ENCODE results near the gene GUCY2C.

Gene GUCY2C

DNA sequence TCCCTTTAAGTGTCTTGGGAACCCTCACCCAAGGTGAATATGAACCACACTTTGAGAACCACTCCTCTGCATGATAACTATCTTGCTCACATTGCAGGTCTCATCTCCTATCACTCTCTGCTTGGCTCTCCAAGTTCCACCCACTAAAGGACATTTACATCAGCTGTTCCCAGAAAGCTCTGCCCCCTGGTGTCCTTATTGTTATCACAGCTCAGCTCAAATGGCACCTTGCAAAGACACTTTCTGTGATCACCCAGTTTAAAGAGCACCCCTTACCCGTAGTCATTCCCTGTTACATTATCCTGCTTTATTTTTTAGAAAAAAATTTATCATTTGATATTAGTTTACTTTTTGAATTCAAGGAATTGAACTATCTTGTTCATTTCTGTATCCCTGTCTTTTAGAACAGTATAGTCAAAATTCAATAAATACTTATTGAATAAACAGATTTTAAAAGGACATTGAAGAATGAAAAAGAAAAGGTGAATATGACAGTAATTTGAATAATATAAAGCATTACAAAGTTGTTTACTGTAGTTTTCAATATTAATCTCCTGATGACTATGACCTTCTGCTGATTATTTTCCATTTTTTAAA lies 20.5 kb upstream of the GUCY2C start:
- Histone ChIP-seq H3K9ac (ENCODE audit: insufficient read length, low read depth) (no peak overlapping the region), H3K4me1 (ENCODE audit: insufficient read depth, insufficient read length) (no peaks in the 10 kb centered on the region), H3K9me3 (ENCODE audit: insufficient read depth, low read length) (peaks cover 27% of the 10 kb centered on the region), H3K27me3 (ENCODE audit: insufficient read depth, insufficient read length) (no peaks in the 10 kb centered on the region), H3K36me3 (ENCODE audit: insufficient read depth, insufficient read length, low read length) (no peaks in the 10 kb centered on the region), H3K4me3 (ENCODE audit: insufficient read length, low read depth) (no peak overlapping the region)
- TF ChIP-seq YY1 (IDR thresholded peaks at IDR 0.05; ENCODE audit: insufficient read depth, insufficient read length) (no peak), SUZ12 (IDR thresholded peaks at IDR 0.05; ENCODE audit: extremely low read depth, insufficient read depth, insufficient read length) (no peak), ZNF274 (IDR thresholded peaks at IDR 0.05; ENCODE audit: low read depth, low read length) (no peak)
- peak; percentile 88 for DNase-seq (ENCODE audit: low read depth, low spot score)

DNA sequence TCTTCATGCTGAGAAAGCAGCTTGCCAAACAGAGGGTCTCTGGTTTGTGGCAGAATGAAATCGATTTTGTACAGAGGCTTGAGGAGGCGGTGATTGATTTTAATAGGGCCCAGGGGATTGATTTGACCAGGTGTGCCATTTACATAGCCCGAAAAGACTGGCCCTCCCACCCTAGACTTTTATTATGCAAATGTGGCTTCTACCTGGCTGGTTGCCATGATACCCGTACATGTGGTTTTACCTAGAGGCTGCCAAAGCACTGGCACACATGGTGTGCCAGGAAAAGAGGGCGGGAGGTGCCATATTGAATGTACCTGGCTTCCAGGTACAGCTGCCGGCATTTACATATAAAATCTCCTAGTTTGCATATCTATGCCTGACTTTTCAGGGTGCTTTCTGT lies 18.0 kb upstream of the GUCY2C start:
- Histone ChIP-seq H3K9ac (ENCODE audit: insufficient read length, low read depth) (no peak overlapping the region), H3K27me3 (ENCODE audit: insufficient read depth, insufficient read length) (no peaks in the 10 kb centered on the region), H3K4me1 (ENCODE audit: insufficient read depth, insufficient read length) (no peaks in the 10 kb centered on the region), H3K36me3 (ENCODE audit: insufficient read depth, insufficient read length, low read length) (no peaks in the 10 kb centered on the region), H3K9me3 (ENCODE audit: insufficient read depth, low read length) (peaks cover 18% of the 10 kb centered on the region; the same call in 1 of the 2 replicates), H3K4me3 (ENCODE audit: insufficient read length, low read depth) (no peak overlapping the region)
- TF ChIP-seq YY1 (IDR thresholded peaks at IDR 0.05; ENCODE audit: insufficient read depth, insufficient read length) (no peak), SUZ12 (IDR thresholded peaks at IDR 0.05; ENCODE audit: extremely low read depth, insufficient read depth, insufficient read length) (no peak), ZNF274 (IDR thresholded peaks at IDR 0.05; ENCODE audit: low read depth, low read length) (no peak)
- no peak for DNase-seq (ENCODE audit: low read depth, low spot score)

DNA sequence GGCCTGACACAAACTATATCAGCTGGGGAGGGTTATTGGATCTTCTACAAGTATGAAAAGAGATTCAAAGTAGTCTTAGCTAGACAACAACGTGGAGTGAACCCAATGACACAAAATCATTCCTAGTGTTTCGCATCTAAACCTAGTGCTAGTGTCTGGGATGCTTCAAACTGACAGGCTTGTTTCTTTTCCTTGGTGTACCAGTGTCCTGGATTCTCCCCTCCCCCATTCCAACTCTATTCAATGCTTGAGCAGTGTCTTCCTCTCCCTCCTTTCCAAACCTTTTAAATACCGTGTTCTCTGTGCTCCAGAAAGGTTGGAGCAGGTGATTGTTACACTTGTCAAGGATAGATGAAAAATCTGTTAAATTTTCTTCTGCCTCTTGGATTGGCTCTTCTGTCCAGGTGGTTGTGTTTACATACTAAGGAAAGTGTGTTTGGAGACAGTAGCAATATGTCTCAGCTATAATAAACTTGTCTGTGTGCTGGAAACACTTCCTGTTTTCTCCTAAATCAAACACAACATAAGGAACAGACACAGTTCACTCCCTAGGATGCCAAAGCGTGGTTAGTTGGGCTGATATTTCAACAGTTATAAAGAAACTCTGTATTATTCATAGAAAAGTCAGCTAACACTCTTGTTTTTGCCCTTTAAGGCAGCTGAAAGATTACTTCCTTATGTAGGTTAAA lies 14.4 kb upstream of the GUCY2C start:
- Histone ChIP-seq H3K27me3 (ENCODE audit: insufficient read depth, insufficient read length) (no peaks in the 10 kb centered on the region), H3K4me3 (ENCODE audit: insufficient read length, low read depth) (peak overlapping the region; percentile 1), H3K36me3 (ENCODE audit: insufficient read depth, insufficient read length, low read length) (no peaks in the 10 kb centered on the region), H3K9ac (ENCODE audit: insufficient read length, low read depth) (peak overlapping the region; percentile 9), H3K4me1 (ENCODE audit: insufficient read depth, insufficient read length) (no peaks in the 10 kb centered on the region), H3K9me3 (ENCODE audit: insufficient read depth, low read length) (peaks cover 18% of the 10 kb centered on the region; the same call in 1 of the 2 replicates)
- peak; percentile 57 for DNase-seq (ENCODE audit: low read depth, low spot score)
- TF ChIP-seq ZNF274 (IDR thresholded peaks at IDR 0.05; ENCODE audit: low read depth, low read length) (no peak), YY1 (IDR thresholded peaks at IDR 0.05; ENCODE audit: insufficient read depth, insufficient read length) (no peak), SUZ12 (IDR thresholded peaks at IDR 0.05; ENCODE audit: extremely low read depth, insufficient read depth, insufficient read length) (no peak)

DNA sequence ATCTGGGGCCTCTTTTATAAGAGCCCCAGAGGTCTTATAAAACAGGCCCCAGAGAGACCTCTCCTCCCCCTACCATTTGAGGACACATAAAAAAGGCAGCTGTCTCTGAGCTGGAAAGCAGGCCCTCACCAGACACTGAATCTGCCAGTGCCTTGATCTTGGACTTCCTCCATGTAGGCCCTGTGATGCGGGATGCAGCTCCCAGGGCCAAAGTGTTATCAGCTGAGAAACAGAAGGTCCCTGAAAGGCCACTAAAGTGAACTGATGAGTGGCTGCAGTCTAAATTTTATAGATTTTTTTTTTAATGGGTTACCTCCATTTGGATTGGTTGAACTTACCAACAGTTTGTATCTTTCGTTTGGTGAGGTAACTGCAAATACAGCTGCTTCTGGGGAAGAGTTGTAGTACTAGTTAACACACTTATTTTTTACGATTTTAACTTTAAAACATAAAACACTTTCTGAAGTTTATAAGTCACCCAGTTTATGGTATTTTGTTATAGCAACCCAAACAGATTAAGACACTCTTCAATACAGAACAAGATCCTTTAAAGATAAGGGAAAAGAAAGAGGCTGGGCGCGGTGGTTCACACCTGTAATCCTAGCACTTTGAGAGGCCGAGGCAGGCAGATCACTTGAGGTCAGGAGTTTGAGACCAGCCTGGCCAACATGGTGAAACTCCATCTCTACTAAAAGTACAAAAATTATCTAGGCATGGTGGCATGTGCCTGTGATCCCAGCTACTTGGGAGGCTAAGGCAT lies 5.6 kb upstream of the GUCY2C start:
- peaks cover 34% of the 10 kb centered on the region for H3K36me3 ChIP-seq (ENCODE audit: insufficient read depth, insufficient read length, low read length)
- no peak overlapping the region for H3K4me3 ChIP-seq (ENCODE audit: insufficient read length, low read depth)
- no peak for TF ChIP-seq ZNF274 (IDR thresholded peaks at IDR 0.05; ENCODE audit: low read depth, low read length)
- TF ChIP-seq SUZ12 (IDR thresholded peaks at IDR 0.05; ENCODE audit: extremely low read depth, insufficient read depth, insufficient read length) = no peak
- no peak for TF ChIP-seq YY1 (IDR thresholded peaks at IDR 0.05; ENCODE audit: insufficient read depth, insufficient read length)
- peaks cover 12% of the 10 kb centered on the region; the same call in 1 of the 2 replicates for H3K9me3 ChIP-seq (ENCODE audit: insufficient read depth, low read length)
- no peak overlapping the region for H3K9ac ChIP-seq (ENCODE audit: insufficient read length, low read depth)
- no peaks in the 10 kb centered on the region for H3K4me1 ChIP-seq (ENCODE audit: insufficient read depth, insufficient read length)
- no peaks in the 10 kb centered on the region for H3K27me3 ChIP-seq (ENCODE audit: insufficient read depth, insufficient read length)
- no peak for DNase-seq (ENCODE audit: low read depth, low spot score)

DNA sequence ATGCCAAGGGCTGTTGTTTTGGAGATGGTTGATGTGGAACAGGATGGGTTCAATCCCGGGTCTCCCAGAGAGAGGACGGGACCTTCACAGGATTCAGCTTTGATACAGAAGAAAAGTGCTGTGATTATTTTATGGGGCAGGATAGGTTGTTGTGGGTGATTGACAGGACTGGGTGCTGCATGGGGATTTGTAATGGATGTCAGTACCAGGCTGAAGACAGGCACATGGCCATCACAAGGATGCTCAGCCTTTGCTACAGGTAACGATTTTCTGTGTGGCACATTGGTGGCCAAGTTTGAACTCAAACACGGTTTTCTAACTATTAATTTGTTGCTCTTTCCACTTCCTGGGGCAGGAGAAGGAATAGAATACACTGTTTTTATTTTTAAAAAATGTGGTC lies 4.5 kb upstream of the GUCY2C start:
- peaks cover 39% of the 10 kb centered on the region for H3K36me3 ChIP-seq (ENCODE audit: insufficient read depth, insufficient read length, low read length)

GRCh38 chr12:14699923-14700322 lies 3.5 kb upstream of the GUCY2C start:
- no peak for DNase-seq (ENCODE audit: low read depth, low spot score)
- TF ChIP-seq ZNF274 (IDR thresholded peaks at IDR 0.05; ENCODE audit: low read depth, low read length) (no peak), YY1 (IDR thresholded peaks at IDR 0.05; ENCODE audit: insufficient read depth, insufficient read length) (no peak), SUZ12 (IDR thresholded peaks at IDR 0.05; ENCODE audit: extremely low read depth, insufficient read depth, insufficient read length) (no peak)
- H3K4me3 ChIP-seq (ENCODE audit: insufficient read length, low read depth) = no peak overlapping the region
- H3K9me3 ChIP-seq (ENCODE audit: insufficient read depth, low read length) = peaks cover 8% of the 10 kb centered on the region; the same call in 1 of the 2 replicates
- no peaks in the 10 kb centered on the region for H3K27me3 ChIP-seq (ENCODE audit: insufficient read depth, insufficient read length)
- H3K36me3 ChIP-seq (ENCODE audit: insufficient read depth, insufficient read length, low read length) = peaks cover 36% of the 10 kb centered on the region
- no peak overlapping the region for H3K9ac ChIP-seq (ENCODE audit: insufficient read length, low read depth)
- no peaks in the 10 kb centered on the region for H3K4me1 ChIP-seq (ENCODE audit: insufficient read depth, insufficient read length)

More for the DNA sequence above, 4.5 kb upstream of the GUCY2C start:
- DNase-seq (ENCODE audit: low read depth, low spot score) = no peak
- Histone ChIP-seq H3K4me3 (ENCODE audit: insufficient read length, low read depth) (no peak overlapping the region), H3K27me3 (ENCODE audit: insufficient read depth, insufficient read length) (no peaks in the 10 kb centered on the region), H3K9me3 (ENCODE audit: insufficient read depth, low read length) (peaks cover 12% of the 10 kb centered on the region; the same call in 1 of the 2 replicates), H3K9ac (ENCODE audit: insufficient read length, low read depth) (no peak overlapping the region), H3K4me1 (ENCODE audit: insufficient read depth, insufficient read length) (no peaks in the 10 kb centered on the region)
- TF ChIP-seq YY1 (IDR thresholded peaks at IDR 0.05; ENCODE audit: insufficient read depth, insufficient read length) (no peak), ZNF274 (IDR thresholded peaks at IDR 0.05; ENCODE audit: low read depth, low read length) (no peak), SUZ12 (IDR thresholded peaks at IDR 0.05; ENCODE audit: extremely low read depth, insufficient read depth, insufficient read length) (no peak)

GRCh38 chr12:14698555-14698954 lies 2.2 kb upstream of the GUCY2C start:
- no peak overlapping the region for H3K9ac ChIP-seq (ENCODE audit: insufficient read length, low read depth)

More at GRCh38 chr12:14698555-14698954, 2.2 kb upstream of the GUCY2C start:
- Histone ChIP-seq H3K27me3 (ENCODE audit: insufficient read depth, insufficient read length) (no peaks in the 10 kb centered on the region), H3K4me1 (ENCODE audit: insufficient read depth, insufficient read length) (no peaks in the 10 kb centered on the region), H3K36me3 (ENCODE audit: insufficient read depth, insufficient read length, low read length) (peaks cover 29% of the 10 kb centered on the region), H3K4me3 (ENCODE audit: insufficient read length, low read depth) (no peak overlapping the region), H3K9me3 (ENCODE audit: insufficient read depth, low read length) (no peaks in the 10 kb centered on the region)
- no peak for TF ChIP-seq YY1 (IDR thresholded peaks at IDR 0.05; ENCODE audit: insufficient read depth, insufficient read length)
- no peak for TF ChIP-seq ZNF274 (IDR thresholded peaks at IDR 0.05; ENCODE audit: low read depth, low read length)
- TF ChIP-seq SUZ12 (IDR thresholded peaks at IDR 0.05; ENCODE audit: extremely low read depth, insufficient read depth, insufficient read length) = no peak
- DNase-seq (ENCODE audit: low read depth, low spot score) = no peak
